SH-SY5Y (cell line): ENCODE data around the gene RCE1.

Source experiments
- GATA2 ChIP-seq: IDR thresholded peaks from 2 replicates; pipeline ENCODE4 v1.6.1; 2011; ENCODE audit warnings: mild to moderate bottlenecking, low read depth, low read length
- GATA3 ChIP-seq: IDR thresholded peaks from 2 replicates; pipeline ENCODE4 v1.6.1; 2011; ENCODE audit warnings: low read depth, mild to moderate bottlenecking, low read length, moderate library complexity

GRCh38 chr11:66864924-66865697 is 21.9 kb downstream of the RCE1 start:
- TF ChIP-seq GATA3 (no peak), GATA2 (no peak)
